Tibial nerve (tissue), 4 donors: ENCODE results near the gene NID1.

Source experiments
- EP300 ChIP-seq, 2 donors: sonication (generic); formaldehyde crosslinking; IDR thresholded peaks; one replicate each; pipeline ENCODE4 v1.6.1; 2017; ENCODE audit warnings: antibody characterized with exemption in 2 of 2, mild to moderate bottlenecking in 1 of 2
- POLR2A ChIP-seq, 2 donors: fragments of 450-650 bp; IDR thresholded peaks; one replicate each; pipeline ENCODE4 v1.6.1; 2017; ENCODE audit warnings: antibody characterized with exemption in 2 of 2, mild to moderate bottlenecking in 2 of 2, moderate library complexity in 2 of 2
- TF ChIP-seq, protein P1 (sequence below), 5 experiments: fragments of 200-600 bp in 3 of 5; fragments of 450-650 bp in 2 of 5; sonication (generic) in 3 of 5; IDR thresholded peaks; one replicate each; pipeline ENCODE4 v1.5.1; 2016 to 2019; ENCODE audit warnings: antibody characterized with exemption in 5 of 5, mild to moderate bottlenecking in 3 of 5, moderate library complexity in 2 of 5

DNA sequence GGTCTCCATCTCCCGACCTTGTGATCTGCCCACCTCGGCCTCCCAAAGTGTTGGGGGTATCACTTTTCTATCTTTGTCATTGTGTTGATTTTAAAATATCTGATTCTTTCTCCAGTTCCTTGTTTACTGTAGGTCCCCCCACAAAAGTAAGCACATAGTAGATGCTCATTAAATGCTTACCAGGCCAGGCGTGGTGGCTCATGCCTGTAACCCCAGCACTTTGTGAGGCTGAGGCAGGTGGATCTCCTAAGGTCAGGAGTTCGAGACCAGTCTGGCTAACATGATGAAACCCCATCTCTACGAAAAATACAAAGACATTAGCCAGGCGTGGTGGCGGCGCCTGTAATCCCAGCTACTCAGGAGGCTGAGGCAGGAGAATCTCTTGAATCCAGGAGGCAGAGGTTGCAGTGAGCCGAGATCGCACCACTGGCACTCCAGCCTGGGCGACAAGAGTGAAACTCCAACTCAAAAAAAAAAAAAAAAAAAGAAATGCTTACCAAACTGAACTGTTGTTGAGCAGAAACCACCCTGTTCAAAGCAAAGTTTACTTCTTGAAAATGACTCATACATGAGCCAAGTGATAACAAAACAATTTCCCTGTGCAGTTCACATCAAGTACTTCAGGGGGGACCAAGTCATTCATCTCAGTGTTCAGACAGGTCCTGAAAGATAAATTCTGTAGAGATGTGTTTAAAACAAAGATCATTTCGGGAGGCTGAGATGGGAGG is 24.3 kb upstream of the NID1 start:
- TF ChIP-seq, protein P1, sequence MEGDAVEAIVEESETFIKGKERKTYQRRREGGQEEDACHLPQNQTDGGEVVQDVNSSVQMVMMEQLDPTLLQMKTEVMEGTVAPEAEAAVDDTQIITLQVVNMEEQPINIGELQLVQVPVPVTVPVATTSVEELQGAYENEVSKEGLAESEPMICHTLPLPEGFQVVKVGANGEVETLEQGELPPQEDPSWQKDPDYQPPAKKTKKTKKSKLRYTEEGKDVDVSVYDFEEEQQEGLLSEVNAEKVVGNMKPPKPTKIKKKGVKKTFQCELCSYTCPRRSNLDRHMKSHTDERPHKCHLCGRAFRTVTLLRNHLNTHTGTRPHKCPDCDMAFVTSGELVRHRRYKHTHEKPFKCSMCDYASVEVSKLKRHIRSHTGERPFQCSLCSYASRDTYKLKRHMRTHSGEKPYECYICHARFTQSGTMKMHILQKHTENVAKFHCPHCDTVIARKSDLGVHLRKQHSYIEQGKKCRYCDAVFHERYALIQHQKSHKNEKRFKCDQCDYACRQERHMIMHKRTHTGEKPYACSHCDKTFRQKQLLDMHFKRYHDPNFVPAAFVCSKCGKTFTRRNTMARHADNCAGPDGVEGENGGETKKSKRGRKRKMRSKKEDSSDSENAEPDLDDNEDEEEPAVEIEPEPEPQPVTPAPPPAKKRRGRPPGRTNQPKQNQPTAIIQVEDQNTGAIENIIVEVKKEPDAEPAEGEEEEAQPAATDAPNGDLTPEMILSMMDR (IDR thresholded peaks at IDR 0.05), result no peak
- TF ChIP-seq POLR2A (IDR thresholded peaks at IDR 0.05) (no peak), EP300 (IDR thresholded peaks at IDR 0.05) (no peak)
